Measurements from ENCODE around the gene PLD4. TPM values are rescaled to one million over a fixed set of nuclear protein-coding genes. Genes with fewer than 3 reads are reported as not detected.

PLD4 gene, protein sequence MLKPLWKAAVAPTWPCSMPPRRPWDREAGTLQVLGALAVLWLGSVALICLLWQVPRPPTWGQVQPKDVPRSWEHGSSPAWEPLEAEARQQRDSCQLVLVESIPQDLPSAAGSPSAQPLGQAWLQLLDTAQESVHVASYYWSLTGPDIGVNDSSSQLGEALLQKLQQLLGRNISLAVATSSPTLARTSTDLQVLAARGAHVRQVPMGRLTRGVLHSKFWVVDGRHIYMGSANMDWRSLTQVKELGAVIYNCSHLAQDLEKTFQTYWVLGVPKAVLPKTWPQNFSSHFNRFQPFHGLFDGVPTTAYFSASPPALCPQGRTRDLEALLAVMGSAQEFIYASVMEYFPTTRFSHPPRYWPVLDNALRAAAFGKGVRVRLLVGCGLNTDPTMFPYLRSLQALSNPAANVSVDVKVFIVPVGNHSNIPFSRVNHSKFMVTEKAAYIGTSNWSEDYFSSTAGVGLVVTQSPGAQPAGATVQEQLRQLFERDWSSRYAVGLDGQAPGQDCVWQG
- total RNA-seq (2011; cell fraction: chromatin; rRNA removed; ENCODE audit: low replicate concordance), result 0.05 and 0.14 TPM in 2 replicates
- total RNA-seq (2011; cell fraction: nucleolus; rRNA removed), result 0.13 TPM in 1 of 2 replicates, not detected in the other
- total RNA-seq (2011; cell fraction: nucleoplasm; rRNA removed), result 0.07 and 0.15 TPM in 2 replicates
- not detected in 2 replicates for total RNA-seq (2014; rRNA removed)
- not detected in 2 replicates for total RNA-seq (2014; rRNA removed; fragmentation: Illumina TruSeq; extraction: Trizol)
- 0.08 and 0.18 TPM in 2 replicates for total RNA-seq (2015; rRNA removed; fragmentation: Illumina TruSeq; extraction: Trizol)
- total RNA-seq (2021), result 0.24 TPM in 1 of 2 replicates, not detected in the other
- polyA plus RNA-seq (2011; rRNA removed), result not detected in 2 replicates
- polyA plus RNA-seq (2011; cell fraction: cytosol; rRNA removed), result not detected in 2 replicates
- polyA plus RNA-seq (2011; cell fraction: nucleus; rRNA removed), result 0.03 and 0.11 TPM in 2 replicates
- polyA plus RNA-seq (2012), result 0.13 and 0.29 TPM in 2 replicates
- polyA plus RNA-seq (2014; fragmentation: Illumina TruSeq; extraction: Trizol), result 0.19 TPM in 1 of 2 replicates, not detected in the other
- not detected for polyA plus RNA-seq (2014; fragmentation: Nextera tagmentation; extraction: Ambion mirVana)
- polyA plus RNA-seq (2014; rRNA removed), result 0.03 TPM in 1 of 2 replicates, not detected in the other
- polyA minus RNA-seq (2011; rRNA and poly(A)+ RNA removed), result not detected in 2 replicates
- not detected in 2 replicates for polyA minus RNA-seq (2011; cell fraction: cytosol; rRNA and poly(A)+ RNA removed)
- 0.11 TPM in 1 of 2 replicates, not detected in the other for polyA minus RNA-seq (2011; cell fraction: nucleus; rRNA and poly(A)+ RNA removed)
- Bru-seq, nascent RNA, result percentile 11 among the genes with signal in this experiment
- BruChase-seq, experiment 1, labeled RNA remaining after a 2-hour chase, result percentile 0 among the genes with signal in this experiment
- BruChase-seq, experiment 2, labeled RNA remaining after a 6-hour chase, result percentile 7 among the genes with signal in this experiment
- long read RNA-seq, experiment 1, result 0 reads
- long read RNA-seq, experiment 2, result 0 reads
- long read RNA-seq, experiment 3, result 0 reads

DNA sequence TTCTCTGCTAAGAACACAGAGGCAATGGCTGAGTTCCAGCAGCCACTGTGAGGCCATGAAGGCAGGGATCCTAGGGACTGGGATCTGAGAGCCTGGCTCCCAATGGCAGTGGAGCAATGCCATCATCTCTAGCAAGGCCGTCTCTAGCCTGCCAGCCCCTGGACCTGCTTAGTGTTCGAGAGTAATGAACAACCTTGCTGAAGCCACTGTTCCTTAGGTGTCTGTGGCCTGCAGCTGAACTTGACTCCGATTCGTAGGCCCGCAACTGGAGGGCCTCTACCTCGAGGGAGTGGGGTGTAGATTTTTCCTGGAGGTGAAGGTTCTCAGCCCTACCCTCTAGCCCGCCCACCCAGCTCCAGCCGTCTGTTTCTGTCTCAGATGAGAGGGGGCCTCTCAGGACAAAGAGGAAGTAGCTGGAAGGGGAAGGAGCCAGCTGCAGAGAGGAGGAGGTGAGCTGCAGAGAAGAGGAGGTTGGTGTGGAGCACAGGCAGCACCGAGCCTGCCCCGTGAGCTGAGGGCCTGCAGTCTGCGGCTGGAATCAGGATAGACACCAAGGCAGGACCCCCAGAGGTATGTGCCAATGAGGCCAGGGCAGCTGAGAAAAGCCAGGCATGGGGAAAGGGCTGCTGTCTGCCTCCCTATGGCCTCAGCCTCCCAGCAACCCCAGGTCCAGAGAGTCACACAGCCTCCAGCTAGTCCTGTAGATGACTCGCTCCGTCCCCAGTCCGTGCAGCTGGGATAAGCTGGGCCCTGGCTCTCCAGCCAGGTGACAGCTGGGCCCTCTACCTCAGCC lies at the start of gene PLD4:
TSS of gene PLD4 (plus strand) at position 459 of the 793 bp plus-strand sequence. CDS start 2,262 bp downstream, outside the sequence.
- Histone ChIP-seq H3K27me3 (ENCODE audit: control insufficient read depth in 2 of 2, insufficient read depth in 2 of 2, low read length in 2 of 2) (peaks cover 0 to 6% of the 10 kb centered on the region in 2 experiments; a peak in 2 of 5 replicates), H4K20me1 (replicated peaks; ENCODE audit: control insufficient read depth, insufficient read depth, low read length) (no peaks in the 10 kb centered on the region), H3K9me3 (replicated peaks; ENCODE audit: control insufficient read depth, insufficient read depth, low read depth, low read length) (0 out of 2 replicates have a peak, but pooled peaks cover 2% of the 10 kb centered on the region), H3K4me2 (ENCODE audit: insufficient read depth, low read length) (no peak within 1 kb of the TSS), H2AFZ (ENCODE audit: low read depth, low read length) (no peak within 1 kb of the TSS), H3K9me1 (ENCODE audit: control insufficient read depth, insufficient read depth, low read length) (no peaks in the 10 kb centered on the region), H3K79me2 (ENCODE audit: control insufficient read depth, insufficient read depth, low read length) (no peaks in the 10 kb centered on the region), H3K36me3 (ENCODE audit: control insufficient read depth, insufficient read depth, low read length) (no peaks in the 10 kb centered on the region), H3K4me1 (replicated peaks in 1 of 2; ENCODE audit: control insufficient read depth in 2 of 2, insufficient read depth in 2 of 2, low read length in 2 of 2) (peaks cover 0 to 44% of the 10 kb centered on the region in 2 experiments; a peak in 2 of 5 replicates), H3K9ac (ENCODE audit: insufficient read depth in 1 of 2, low read depth in 2 of 2, low read length in 2 of 2) (no peak within 1 kb of the TSS), H3K4me3 (no peak within 1 kb of the TSS), H3K27ac (ENCODE audit: extremely low read depth, low read depth, low read length) (no peak within 1 kb of the TSS)
- in situ Hi-C loops (cut with MboI), result no loop called here
- no peak for TF ChIP-seq SMARCA5 (IDR thresholded peaks at IDR 0.05)
- 0 out of 2 replicates have a peak, but pooled peaks have one; percentile 1 for TF ChIP-seq TRIM28 (IDR thresholded peaks at IDR 0.05)
- ATAC-seq (no peak), FAIRE-seq (no peak), DNase-seq (ENCODE audit: extremely low read depth in 1 of 4, low spot score in 3 of 4) (no peak)
- intact Hi-C loops (cut with micrococcal nuclease), result no loop called here
- BruUV-seq (replicated peaks), result no TSS peak
- CTCF ChIA-PET (ENCODE audit: low intra/inter-chr PET ratio), result no interaction called here
- POLR2A ChIA-PET, result interaction anchor here (0.8 to 1.1 kb wide), 2 partner anchors 16 to 25 kb away, joined by 3 read pairs; no protein-coding TSS in a partner anchor
- 31% methylated on average over 9 of the region's 14 CpGs for WGBS (ENCODE audit: insufficient coverage, low coverage, missing lambda C conversion rate)
